GM04503 (cell line): ENCODE measurements around the gene EIF3L.

Experiments used
- DNase-seq: peaks from one replicate; pipeline ENCODE4 v3.0.0-alpha.2; 2012; ENCODE audit warnings: low read depth

Gene EIF3L

GRCh38 chr22:37817705-37818408, 31.4 kb upstream of the EIF3L start:
- DNase-seq, result no peak

GRCh38 chr22:37818409-37819104, 30.7 kb upstream of the EIF3L start:
- DNase-seq, result no peak

- no peak for DNase-seq
These were observed 30.1 kb upstream of the EIF3L start for GRCh38 chr22:37819105-37819433.

- no peak for DNase-seq
These were observed 28.9 kb upstream of the EIF3L start for GRCh38 chr22:37820350-37820749.

DNA sequence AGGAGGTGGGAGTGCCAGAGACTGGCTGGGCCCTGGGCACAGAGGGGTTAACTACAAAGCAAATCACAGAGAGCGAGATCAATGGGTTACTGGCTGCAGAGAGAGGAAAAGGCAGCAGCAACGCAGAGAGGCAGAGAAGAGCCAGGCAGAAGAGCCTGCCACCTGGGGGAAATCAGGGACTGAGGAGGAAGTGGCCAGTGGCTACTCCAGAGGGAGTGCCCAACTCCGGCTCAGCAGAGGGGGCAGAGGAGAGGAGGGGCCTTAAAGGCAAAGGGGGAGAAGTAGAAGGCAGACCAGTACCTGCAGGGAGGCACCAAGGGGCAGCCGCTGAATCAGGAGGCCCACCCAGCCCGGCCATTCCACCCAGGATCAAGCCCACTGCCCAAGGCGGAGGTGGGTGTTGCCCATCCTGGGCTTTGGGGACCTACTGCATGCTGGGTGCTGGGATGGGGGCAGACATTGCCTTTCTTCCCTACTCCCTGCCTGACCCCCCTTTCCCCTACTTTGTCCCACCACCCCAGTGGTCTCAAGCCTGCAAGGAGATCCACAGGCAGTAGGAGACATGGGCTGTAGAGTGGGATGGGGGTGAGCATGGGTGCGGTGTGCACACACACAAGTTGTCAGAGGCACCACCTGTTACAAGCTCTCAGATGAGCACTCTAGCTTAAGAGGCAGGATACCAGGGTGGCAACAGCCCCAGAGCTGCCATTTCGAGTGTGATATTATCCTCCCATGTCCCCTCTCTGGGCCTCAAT, 27.0 kb upstream of the EIF3L start:
- DNase-seq, result no peak

DNA sequence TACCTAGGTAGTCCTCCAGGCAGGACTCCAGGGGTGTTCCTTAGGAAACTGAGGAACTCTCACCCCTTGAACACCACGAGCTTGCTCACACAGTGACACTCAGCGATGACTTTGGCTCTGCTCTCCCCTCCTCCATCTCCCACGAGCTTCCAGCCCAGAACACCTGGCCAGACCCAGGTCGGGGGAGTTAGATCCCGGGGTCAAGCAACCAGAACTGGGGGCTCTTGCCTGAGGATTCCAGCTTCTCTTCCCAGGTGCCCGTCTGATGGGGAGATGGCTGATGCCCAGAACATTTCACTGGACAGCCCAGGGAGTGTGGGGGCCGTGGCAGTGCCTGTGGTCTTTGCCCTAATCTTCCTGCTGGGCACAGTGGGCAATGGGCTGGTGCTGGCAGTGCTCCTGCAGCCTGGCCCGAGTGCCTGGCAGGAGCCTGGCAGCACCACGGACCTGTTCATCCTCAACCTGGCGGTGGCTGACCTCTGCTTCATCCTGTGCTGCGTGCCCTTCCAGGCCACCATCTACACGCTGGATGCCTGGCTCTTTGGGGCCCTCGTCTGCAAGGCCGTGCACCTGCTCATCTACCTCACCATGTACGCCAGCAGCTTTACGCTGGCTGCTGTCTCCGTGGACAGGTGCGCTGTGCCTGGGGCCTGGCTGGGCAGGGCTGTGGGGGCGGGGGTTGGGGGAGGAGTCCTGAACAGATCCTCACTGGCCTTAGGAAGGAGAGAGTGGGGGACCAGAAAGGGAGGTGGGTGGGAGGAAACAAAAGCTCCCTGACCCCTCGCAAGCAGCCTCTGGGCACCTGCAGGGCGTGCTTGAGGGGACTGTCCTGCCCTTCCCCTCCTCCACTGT, 25.9 kb upstream of the EIF3L start, which contains the start of gene GALR3:
Gene GALR3 (plus strand): TSS at position 249 of the 852 bp plus-strand sequence. CDS start 25 bp downstream, at position 274.
- DNase-seq, result no peak

DNA sequence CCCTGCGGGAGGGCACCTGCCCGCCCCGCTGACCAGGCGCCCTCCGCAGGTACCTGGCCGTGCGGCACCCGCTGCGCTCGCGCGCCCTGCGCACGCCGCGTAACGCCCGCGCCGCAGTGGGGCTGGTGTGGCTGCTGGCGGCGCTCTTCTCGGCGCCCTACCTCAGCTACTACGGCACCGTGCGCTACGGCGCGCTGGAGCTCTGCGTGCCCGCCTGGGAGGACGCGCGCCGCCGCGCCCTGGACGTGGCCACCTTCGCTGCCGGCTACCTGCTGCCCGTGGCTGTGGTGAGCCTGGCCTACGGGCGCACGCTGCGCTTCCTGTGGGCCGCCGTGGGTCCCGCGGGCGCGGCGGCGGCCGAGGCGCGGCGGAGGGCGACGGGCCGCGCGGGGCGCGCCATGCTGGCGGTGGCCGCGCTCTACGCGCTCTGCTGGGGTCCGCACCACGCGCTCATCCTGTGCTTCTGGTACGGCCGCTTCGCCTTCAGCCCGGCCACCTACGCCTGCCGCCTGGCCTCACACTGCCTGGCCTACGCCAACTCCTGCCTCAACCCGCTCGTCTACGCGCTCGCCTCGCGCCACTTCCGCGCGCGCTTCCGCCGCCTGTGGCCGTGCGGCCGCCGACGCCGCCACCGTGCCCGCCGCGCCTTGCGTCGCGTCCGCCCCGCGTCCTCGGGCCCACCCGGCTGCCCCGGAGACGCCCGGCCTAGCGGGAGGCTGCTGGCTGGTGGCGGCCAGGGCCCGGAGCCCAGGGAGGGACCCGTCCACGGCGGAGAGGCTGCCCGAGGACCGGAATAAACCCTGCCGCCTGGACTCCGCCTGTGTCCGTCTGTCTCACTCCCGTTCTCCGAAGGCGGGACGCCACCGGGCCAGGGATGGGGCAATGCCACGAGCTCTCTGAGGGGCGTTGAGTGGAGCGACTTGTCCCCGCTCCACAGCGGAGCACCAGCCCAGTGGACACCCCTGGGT, 24.3 kb upstream of the EIF3L start:
- DNase-seq, result no peak

DNA sequence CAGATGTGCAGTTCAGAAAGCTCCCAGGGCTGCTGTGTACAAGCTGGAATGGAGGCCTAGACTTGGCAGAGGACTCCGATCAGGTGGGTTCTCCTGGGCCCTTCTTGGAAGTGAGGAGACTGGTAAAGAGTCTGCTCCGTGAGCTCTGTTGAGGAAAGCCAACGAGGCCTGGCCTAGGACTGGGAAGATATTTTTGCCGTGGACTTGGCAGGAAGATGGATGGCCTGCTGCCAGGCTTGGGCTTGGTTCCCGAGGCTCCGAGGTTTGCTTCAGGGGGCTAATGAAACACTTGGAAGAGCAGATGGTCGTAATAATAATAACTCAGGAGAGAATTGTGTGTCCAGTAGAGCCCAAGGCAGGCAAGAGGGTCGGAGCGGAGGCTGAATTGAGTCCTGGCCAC, 22.2 kb upstream of the EIF3L start:
- no peak for DNase-seq

DNA sequence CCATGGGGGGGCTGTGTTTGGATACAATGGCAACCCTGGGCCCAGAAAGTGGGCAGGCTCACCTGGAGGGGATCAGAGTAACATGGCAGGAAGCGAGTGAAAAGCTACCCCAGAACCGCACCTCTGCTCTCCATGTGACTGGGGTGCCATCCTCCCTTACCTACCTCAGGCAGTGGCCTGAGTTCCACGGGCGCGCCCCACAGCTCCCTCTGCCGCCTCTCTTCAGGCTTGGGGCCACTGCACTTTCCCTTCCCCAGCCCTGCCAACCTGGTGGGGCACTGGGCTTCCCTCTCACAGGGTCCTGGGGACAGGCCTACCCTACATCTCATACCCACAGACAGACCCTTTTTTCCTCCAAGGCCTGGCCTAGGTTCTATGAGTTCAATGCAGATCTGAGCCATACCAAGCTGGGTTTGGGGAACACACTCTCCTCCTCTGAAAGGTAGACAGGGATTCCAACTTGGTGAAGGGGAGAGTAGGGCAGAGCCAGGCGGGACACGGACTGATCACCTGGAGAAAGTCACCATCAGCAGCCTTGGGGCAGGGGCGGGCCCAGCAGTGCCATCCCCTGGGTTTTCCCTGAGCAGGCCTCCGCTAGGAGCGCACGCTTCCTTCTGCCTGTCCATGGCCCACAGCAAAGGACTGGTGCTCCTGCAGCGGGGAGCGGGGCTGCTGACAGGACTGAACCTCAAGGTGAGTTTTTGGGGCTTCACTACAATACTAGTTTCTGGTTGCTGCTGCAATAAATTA, 19.0 kb upstream of the EIF3L start:
- DNase-seq, result no peak

DNA sequence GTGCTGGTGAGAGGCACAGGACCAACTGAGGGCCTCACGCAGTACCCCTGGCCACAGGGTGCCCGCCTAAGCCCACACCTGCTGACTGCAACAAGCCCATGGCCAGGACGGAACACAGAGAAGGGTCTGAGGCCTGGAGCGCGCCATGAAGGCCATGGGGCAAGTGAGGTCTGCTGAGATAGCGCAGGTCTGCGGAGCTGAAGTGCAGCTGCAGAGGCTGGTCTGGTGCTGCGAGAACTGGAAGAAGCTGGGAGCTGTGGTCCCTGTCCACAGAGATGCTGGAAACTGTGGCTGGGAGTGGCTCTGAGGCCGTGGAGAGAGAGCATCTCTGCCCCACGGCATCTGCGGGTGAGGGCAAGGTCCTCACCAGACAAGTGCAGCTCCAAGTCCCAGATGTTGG, 17.7 kb upstream of the EIF3L start:
- no peak for DNase-seq

DNA sequence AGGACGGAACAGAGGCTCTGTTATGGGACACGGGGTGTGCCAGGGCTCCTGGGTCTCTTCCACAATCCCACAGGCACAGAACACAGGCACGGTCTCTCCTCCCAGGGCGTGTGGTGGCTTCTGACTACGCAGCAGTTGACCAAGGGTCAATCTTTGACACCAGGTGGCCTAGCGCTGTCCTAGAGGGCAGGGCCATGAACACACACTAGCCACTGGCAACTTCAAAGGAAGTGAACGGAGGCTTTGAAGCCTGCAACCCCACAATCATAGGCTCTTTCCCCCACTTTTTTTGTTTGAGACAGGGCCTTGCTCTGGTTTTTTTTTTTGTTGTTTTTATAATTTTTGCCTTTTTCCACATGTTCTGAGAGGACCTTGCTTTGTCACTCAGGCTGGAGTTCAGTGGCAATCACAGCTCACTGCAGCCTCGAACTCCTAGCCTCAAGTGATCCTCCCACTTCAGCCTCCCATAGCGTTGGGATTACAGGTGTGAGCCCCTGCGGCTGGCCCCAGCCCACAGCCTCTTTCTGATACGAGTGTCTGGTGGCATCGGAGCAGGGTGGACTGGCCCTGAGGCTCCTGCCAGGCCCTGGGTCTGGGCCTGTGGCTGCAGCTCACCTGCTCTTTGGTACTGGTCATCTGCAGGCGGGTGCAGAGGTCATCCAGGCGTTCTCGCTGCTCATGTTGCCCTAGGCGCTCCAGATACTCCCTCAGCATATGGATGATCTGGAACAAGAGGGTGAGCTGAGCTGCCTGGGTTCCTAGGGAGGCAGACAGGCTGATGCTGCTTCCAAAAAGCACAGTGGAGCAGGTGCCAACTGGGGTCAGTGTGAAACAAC, 17.0 kb upstream of the EIF3L start:
- DNase-seq, result no peak

- DNase-seq, result no peak
These were observed 7.0 kb upstream of the EIF3L start for GRCh38 chr22:37842015-37842793.

DNA sequence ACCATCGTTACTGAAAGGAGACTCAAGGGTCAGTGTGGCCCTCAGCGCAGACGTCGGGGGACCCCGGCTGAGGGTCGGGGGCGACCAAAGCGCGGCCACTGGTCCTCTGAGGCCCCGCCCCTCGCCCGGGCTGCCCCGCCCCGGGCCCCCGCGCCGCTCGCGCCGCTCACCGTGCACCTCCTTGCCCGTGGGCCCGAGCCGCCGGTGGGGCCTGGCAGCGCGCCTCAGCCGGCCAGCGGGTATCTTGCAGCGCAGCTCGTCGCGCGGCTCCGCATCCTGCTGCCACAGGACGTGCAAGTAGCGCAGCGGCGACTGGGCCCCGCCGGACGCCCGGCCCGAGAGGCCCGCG, 5.5 kb upstream of the EIF3L start:
- no peak for DNase-seq

DNA sequence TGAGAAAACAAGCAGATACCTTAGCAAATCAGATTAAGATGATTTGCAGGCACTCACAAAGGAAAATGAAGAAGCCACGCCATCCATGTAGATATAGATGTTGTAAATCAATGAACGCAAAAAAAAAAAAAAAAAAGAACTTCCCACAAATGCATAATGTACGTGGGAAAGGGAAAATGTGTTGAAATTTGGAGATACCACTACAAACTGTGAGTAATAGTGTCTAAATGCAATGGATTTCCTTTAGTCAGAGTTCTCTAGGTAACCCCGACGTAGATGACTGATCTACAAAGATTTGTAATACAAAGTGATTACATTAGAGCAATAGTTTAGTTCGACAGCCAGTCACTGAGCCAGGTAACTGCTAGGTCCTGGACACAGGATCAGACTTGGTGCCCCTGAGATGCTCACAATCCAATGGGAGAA, 4.3 kb upstream of the EIF3L start:
- DNase-seq, result no peak

- DNase-seq, result no peak
These were observed 2.8 kb upstream of the EIF3L start for GRCh38 chr22:37846433-37846832.

GRCh38 chr22:37848587-37849088, 581 bp upstream of the EIF3L start:
- DNase-seq, result no peak

DNA sequence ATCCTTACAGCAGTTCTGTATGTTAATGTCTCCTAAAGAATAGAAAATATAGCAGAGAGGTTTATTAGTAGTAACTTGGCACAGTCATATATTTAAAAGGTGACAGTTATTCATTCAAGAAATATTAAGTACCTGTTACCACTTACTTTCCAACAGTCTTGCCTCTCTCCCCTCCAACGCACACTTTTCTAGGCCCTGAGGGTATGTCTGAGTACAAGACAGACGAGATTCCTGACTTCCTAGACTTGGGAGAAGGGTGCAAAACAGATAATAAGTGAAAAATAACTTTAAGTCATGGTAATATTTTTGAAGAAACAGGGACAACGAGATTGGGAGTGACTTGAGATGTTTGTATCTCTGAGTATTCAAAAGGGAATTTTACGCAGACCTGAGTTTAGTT, 1.6 kb downstream of the EIF3L start:
- DNase-seq, result no peak

- DNase-seq, result no peak
These were observed 3.2 kb downstream of the EIF3L start for GRCh38 chr22:37852418-37852817.
